Parathyroid adenoma (tissue), 2 donors: ENCODE results near the gene ZPBP2.
"Not testable (repeated sequence)": the region's sequence is repeated elsewhere in the genome, so short reads cannot be mapped to it uniquely, and the experiment has no call there.

Experiments
- H2AFZ ChIP-seq: fragments of 300-600 bp; sonication (generic); one replicate; pipeline ENCODE4 v1.7.0; 2017; ENCODE audit warnings: antibody characterized with exemption, mild to moderate bottlenecking
- H3K27ac ChIP-seq: fragments of 300-600 bp; sonication (generic); one replicate; pipeline ENCODE4 v1.7.0; 2017
- H3K27me3 ChIP-seq: fragments of 300-600 bp; sonication (generic); one replicate; pipeline ENCODE4 v1.7.0; 2017; ENCODE audit warnings: low read length; ENCODE audit not compliant: control insufficient read depth, insufficient read depth
- H3K36me3 ChIP-seq: fragments of 300-600 bp; sonication (generic); one replicate; pipeline ENCODE4 v1.7.0; 2017; ENCODE audit warnings: low read length; ENCODE audit not compliant: control insufficient read depth, insufficient read depth
- H3K4me1 ChIP-seq: fragments of 300-600 bp; sonication (generic); one replicate; pipeline ENCODE4 v1.7.0; 2017; ENCODE audit warnings: control low read depth
- H3K4me2 ChIP-seq: fragments of 300-600 bp; sonication (generic); one replicate; pipeline ENCODE4 v1.7.0; 2017; ENCODE audit warnings: low read length
- H3K4me3 ChIP-seq: fragments of 300-600 bp; sonication (generic); one replicate; pipeline ENCODE4 v1.7.0; 2017; ENCODE audit warnings: low read depth, low read length
- H3K79me2 ChIP-seq: fragments of 300-600 bp; sonication (generic); one replicate; pipeline ENCODE4 v1.7.0; 2017; ENCODE audit warnings: control low read depth
- H3K9ac ChIP-seq: fragments of 300-600 bp; sonication (generic); one replicate; pipeline ENCODE4 v1.7.0; 2017; ENCODE audit warnings: mild to moderate bottlenecking
- H3K9me3 ChIP-seq: fragments of 300-600 bp; sonication (generic); one replicate; pipeline ENCODE4 v1.7.0; 2017; ENCODE audit warnings: low read length; ENCODE audit not compliant: control insufficient read depth
- TF ChIP-seq, protein P1 (sequence below): fragments of 300-600 bp; sonication (generic); IDR thresholded peaks from one replicate; pipeline ENCODE4 v1.7.0; 2017; ENCODE audit warnings: antibody characterized with exemption, mild to moderate bottlenecking
- donor health status: primary hyperparathyroidism.

Gene ZPBP2

DNA sequence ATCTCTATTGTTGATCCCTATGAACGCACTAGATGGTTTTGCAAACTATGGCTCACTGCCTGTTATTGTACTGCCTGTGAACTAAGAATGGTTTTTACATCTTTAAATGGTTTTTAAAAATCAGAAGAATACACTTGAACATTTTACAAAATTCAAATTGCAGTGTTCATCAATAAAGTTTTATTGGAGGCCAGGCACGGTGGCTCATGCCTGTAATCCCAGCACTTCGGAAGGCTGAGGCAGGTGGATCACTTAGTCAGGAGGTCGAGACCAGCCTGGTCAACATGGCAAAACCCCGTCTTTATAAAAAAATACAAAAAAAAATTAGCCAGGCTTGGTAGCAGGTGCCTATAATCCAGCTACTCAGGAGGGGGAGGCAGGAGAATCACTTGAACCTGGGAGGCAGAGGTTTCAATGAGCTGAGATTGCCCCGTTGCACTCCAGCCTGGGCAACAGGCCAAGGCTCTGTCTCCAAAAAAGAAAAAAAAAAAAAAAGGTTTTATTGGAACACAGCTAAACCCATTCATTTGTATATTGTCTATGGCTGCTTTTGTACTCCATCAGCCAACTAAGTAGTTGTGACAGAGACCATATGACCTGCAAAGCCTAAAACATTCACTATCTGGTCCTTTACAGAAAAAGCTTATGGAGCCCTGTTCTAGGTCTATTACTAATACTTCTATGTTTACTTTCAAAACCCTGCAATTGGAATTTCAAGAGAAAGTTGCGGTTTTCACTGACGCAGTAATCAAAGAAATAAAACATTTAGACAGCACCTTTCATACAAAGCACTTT is 22.8 kb upstream of the ZPBP2 start:
- H3K4me3 ChIP-seq, result no peak overlapping the region
- no peak overlapping the region for H3K9ac ChIP-seq
- H2AFZ ChIP-seq, result no peak overlapping the region
- H3K9me3 ChIP-seq, result no peaks in the 10 kb centered on the region
- no peak overlapping the region for H3K27ac ChIP-seq
- no peaks in the 10 kb centered on the region for H3K36me3 ChIP-seq
- TF ChIP-seq, protein P1, sequence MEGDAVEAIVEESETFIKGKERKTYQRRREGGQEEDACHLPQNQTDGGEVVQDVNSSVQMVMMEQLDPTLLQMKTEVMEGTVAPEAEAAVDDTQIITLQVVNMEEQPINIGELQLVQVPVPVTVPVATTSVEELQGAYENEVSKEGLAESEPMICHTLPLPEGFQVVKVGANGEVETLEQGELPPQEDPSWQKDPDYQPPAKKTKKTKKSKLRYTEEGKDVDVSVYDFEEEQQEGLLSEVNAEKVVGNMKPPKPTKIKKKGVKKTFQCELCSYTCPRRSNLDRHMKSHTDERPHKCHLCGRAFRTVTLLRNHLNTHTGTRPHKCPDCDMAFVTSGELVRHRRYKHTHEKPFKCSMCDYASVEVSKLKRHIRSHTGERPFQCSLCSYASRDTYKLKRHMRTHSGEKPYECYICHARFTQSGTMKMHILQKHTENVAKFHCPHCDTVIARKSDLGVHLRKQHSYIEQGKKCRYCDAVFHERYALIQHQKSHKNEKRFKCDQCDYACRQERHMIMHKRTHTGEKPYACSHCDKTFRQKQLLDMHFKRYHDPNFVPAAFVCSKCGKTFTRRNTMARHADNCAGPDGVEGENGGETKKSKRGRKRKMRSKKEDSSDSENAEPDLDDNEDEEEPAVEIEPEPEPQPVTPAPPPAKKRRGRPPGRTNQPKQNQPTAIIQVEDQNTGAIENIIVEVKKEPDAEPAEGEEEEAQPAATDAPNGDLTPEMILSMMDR, result no peak
- no peaks in the 10 kb centered on the region for H3K4me1 ChIP-seq
- H3K27me3 ChIP-seq, result no peaks in the 10 kb centered on the region
- no peaks in the 10 kb centered on the region for H3K79me2 ChIP-seq
- no peak overlapping the region for H3K4me2 ChIP-seq

DNA sequence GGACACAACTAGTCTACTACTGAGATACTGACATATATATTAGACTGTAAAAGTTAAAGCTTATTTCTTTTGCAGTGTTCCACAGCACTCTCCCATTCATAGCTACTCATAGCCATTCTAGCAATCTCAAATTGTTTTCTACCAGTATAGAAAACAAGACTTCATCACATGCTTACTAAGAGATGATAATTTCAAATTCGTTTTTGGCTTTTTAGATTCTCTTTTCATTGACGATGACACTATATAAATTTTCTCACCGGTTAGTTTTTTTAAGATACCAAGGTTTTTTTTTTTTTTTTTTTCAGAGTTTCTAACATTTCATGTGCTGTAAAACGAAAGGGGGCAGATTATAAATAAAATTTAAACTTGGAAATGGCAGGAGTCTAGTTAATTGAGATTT is 21.8 kb upstream of the ZPBP2 start:
- no peaks in the 10 kb centered on the region for H3K27me3 ChIP-seq
- H2AFZ ChIP-seq, result no peak overlapping the region

DNA sequence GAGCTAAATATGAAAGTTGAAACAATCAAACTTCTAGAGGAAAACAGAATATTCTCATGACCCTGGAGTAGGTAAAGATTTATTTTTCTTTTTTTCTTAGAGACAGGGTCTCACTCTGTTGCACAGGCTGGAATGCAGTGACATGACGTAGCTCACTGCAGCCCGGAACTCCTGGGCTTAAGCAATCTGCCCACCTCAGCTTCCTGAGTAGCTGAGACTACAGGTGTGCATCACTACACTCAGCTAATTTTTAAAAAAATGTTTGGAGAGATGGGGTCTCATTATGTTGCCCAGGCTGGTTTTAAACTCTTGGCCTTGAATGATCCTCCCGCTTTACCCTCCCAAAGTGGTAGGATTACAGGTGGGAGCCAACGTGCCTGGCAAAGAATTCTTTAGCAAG is 19.4 kb upstream of the ZPBP2 start:
- H3K9me3 ChIP-seq, result no peaks in the 10 kb centered on the region
- H3K27me3 ChIP-seq, result no peaks in the 10 kb centered on the region
- H3K36me3 ChIP-seq, result no peaks in the 10 kb centered on the region
- no peaks in the 10 kb centered on the region for H3K79me2 ChIP-seq
- H3K27ac ChIP-seq, result no peak overlapping the region
- no peaks in the 10 kb centered on the region for H3K4me1 ChIP-seq
- no peak overlapping the region for H3K9ac ChIP-seq
- no peak overlapping the region for H2AFZ ChIP-seq
- TF ChIP-seq, protein P1, result no peak
- no peak overlapping the region for H3K4me2 ChIP-seq
- no peak overlapping the region for H3K4me3 ChIP-seq

More for the DNA sequence above, 21.8 kb upstream of the ZPBP2 start:
- Histone ChIP-seq H3K4me1 (no peaks in the 10 kb centered on the region), H3K27ac (no peak overlapping the region), H3K36me3 (no peaks in the 10 kb centered on the region), H3K79me2 (no peaks in the 10 kb centered on the region), H3K9me3 (no peaks in the 10 kb centered on the region), H3K4me2 (no peak overlapping the region), H3K4me3 (no peak overlapping the region), H3K9ac (no peak overlapping the region)
- TF ChIP-seq, protein P1, result no peak

DNA sequence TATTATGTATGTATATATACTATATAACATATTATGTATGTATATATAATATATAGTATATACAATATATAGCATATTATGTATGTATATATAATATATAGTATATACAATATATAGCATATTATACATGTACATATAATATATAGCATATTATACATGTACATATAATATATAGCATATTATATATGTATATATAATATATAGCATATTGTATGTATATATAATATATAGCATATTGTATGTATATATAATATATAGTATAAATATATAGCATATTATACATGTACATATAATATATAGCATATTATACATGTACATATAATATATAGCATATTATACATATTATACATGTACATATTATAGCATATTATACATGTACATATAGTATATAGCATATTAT is 17.8 kb upstream of the ZPBP2 start:
- H3K36me3 ChIP-seq, H3K27me3 ChIP-seq, H2AFZ ChIP-seq, H3K79me2 ChIP-seq, H3K9ac ChIP-seq, H3K4me2 ChIP-seq, H3K9me3 ChIP-seq, H3K4me1 ChIP-seq, H3K27ac ChIP-seq, H3K4me3 ChIP-seq: not testable (repeated sequence)

DNA sequence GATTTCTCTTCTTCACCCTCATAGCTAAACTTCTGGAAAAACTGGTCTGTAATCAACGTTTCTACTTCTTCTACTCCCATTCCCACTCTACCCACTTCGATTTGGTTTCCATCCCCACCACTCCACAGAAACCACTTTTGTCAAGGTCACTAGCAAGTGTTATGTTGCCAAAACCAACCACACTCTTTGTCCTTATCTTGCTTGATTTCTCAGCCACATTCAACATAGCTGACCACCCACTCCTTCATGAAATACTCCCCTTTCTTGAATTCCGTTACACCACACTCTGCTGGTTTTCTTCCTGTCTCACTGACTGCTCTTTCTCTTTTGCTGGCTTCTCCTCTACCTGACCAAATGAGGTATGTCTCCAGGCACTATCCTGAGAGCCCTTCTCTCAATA is 15.8 kb upstream of the ZPBP2 start:
- H3K9me3 ChIP-seq, result no peaks in the 10 kb centered on the region
- no peak overlapping the region for H3K9ac ChIP-seq
- no peaks in the 10 kb centered on the region for H3K79me2 ChIP-seq
- H3K4me1 ChIP-seq, result no peaks in the 10 kb centered on the region
- TF ChIP-seq, protein P1, result no peak
- no peaks in the 10 kb centered on the region for H3K27me3 ChIP-seq
- no peak overlapping the region for H3K4me2 ChIP-seq
- H2AFZ ChIP-seq, result no peak overlapping the region
- H3K4me3 ChIP-seq, result no peak overlapping the region
- no peak overlapping the region for H3K27ac ChIP-seq
- H3K36me3 ChIP-seq, result no peaks in the 10 kb centered on the region
